Karpas-422 (cell line): ENCODE data around the gene PHF1. TPM values are rescaled to one million over a fixed set of nuclear protein-coding genes. Genes with fewer than 3 reads are reported as not detected.
A peak's percentile ranks its signal among the peaks of the same experiment; 100 is the strongest.
"Not testable (repeated sequence)": the region's sequence is repeated elsewhere in the genome, so short reads cannot be mapped to it uniquely, and the experiment has no call there.

Source experiments
- DNase-seq: peaks from one replicate; pipeline ENCODE4 v3.0.0-alpha.2; 2015
- H2AFZ ChIP-seq: fragments of 200-600 bp; sonication (generic); 2 replicates; pipeline ENCODE4 v1.6.1; 2014; ENCODE audit warnings: antibody characterized with exemption, low read length, mixed read lengths
- H3K27ac ChIP-seq: fragments of 200-600 bp; sonication (generic); 2 replicates; pipeline ENCODE4 v1.5.1; 2014; ENCODE audit warnings: mild to moderate bottlenecking, low read length, moderate library complexity
- H3K27me3 ChIP-seq: fragments of 200-600 bp; sonication (generic); 2 replicates; pipeline ENCODE4 v1.6.1; 2014; ENCODE audit warnings: low read length, mixed read lengths
- H3K36me3 ChIP-seq: fragments of 200-600 bp; sonication (generic); 2 replicates; pipeline ENCODE4 v1.6.1; 2014; ENCODE audit warnings: low read length, mixed read lengths; ENCODE audit not compliant: insufficient read depth
- H3K4me1 ChIP-seq: fragments of 200-600 bp; sonication (generic); 2 replicates; pipeline ENCODE4 v1.6.1; 2014; ENCODE audit warnings: mild to moderate bottlenecking, low read length, mixed read lengths
- H3K4me2 ChIP-seq: fragments of 200-600 bp; sonication (generic); 2 replicates; pipeline ENCODE4 v1.6.1; 2014; ENCODE audit warnings: low read length, low read depth, mild to moderate bottlenecking; ENCODE audit not compliant: poor library complexity, severe bottlenecking
- H3K4me3 ChIP-seq: fragments of 200-600 bp; sonication (generic); 2 replicates; pipeline ENCODE4 v1.5.1; 2014; ENCODE audit warnings: mild to moderate bottlenecking, antibody characterized with exemption, low read length, mixed read lengths
- H3K79me2 ChIP-seq: fragments of 200-600 bp; sonication (generic); 2 replicates; pipeline ENCODE4 v1.6.1; 2014; ENCODE audit warnings: mild to moderate bottlenecking, low read length, mixed read lengths
- H3K9ac ChIP-seq: fragments of 200-600 bp; sonication (generic); 2 replicates; pipeline ENCODE4 v1.6.0; 2014; ENCODE audit warnings: low read length
- H3K9me2 ChIP-seq: fragments of 200-600 bp; sonication (generic), shearing (Covaris generic); replicated peaks from 2 replicates; pipeline ENCODE4 v1.6.0; 2014; ENCODE audit warnings: mild to moderate bottlenecking, low read length, moderate library complexity; ENCODE audit not compliant: insufficient read depth
- H3K9me3 ChIP-seq: fragments of 300-700, 200-600 bp; sonication (generic); 2 replicates; pipeline ENCODE4 v1.6.1; 2014; ENCODE audit warnings: low read length, mixed read lengths
- H4K20me1 ChIP-seq: fragments of 200-600 bp; sonication (generic); 2 replicates; pipeline ENCODE4 v1.6.1; 2014; ENCODE audit warnings: mild to moderate bottlenecking, antibody characterized with exemption, low read length, low read depth; ENCODE audit not compliant: insufficient read depth
- total RNA-seq: library from RNA; depleted of rRNA; stranded (reverse); fragments of >200 nt; shearing (Covaris generic); gene quantifications from 2 replicates; pipeline ENCODE4 v1.2.3, GENCODE V29; 2014; ENCODE audit warnings: low replicate concordance

PHF1 gene
- total RNA-seq, 1 experiment from 2014 or later, result 32.6 TPM

- H3K4me3 ChIP-seq, H3K9me2 ChIP-seq, H4K20me1 ChIP-seq, H3K4me2 ChIP-seq, H3K9ac ChIP-seq, H2AFZ ChIP-seq, H3K27ac ChIP-seq, H3K27me3 ChIP-seq, H3K9me3 ChIP-seq: not testable (repeated sequence)
- Histone ChIP-seq H3K79me2 (peaks cover 52% of the 10 kb centered on the region), H3K4me1 (peaks cover 21% of the 10 kb centered on the region), H3K36me3 (peaks cover 42% of the 10 kb centered on the region)
- DNase-seq, result peak; percentile 37
These were observed 12.2 kb upstream of the PHF1 start for GRCh38 chr6:33398601-33399000.

GRCh38 chr6:33399881-33400280 lies 10.9 kb upstream of the PHF1 start:
- H3K4me1 ChIP-seq, H3K4me2 ChIP-seq, H3K4me3 ChIP-seq, H3K9me3 ChIP-seq, H3K9me2 ChIP-seq, H3K27ac ChIP-seq, H3K27me3 ChIP-seq, H4K20me1 ChIP-seq, H2AFZ ChIP-seq, H3K9ac ChIP-seq, DNase-seq: not testable (repeated sequence)
- Histone ChIP-seq H3K79me2 (peaks cover 40% of the 10 kb centered on the region), H3K36me3 (peaks cover 49% of the 10 kb centered on the region)

- Histone ChIP-seq H4K20me1 (no peaks in the 10 kb centered on the region), H3K9ac (no peak overlapping the region), H3K36me3 (peaks cover 39% of the 10 kb centered on the region)
These were observed 5.9 kb upstream of the PHF1 start for GRCh38 chr6:33404884-33405283.

GRCh38 chr6:33405386-33405940 lies 5.4 kb upstream of the PHF1 start:
- peaks cover 39% of the 10 kb centered on the region for H3K36me3 ChIP-seq
- no peak overlapping the region for H3K9ac ChIP-seq
- no peaks in the 10 kb centered on the region for H3K9me3 ChIP-seq
- no peaks in the 10 kb centered on the region for H3K9me2 ChIP-seq
- no peak overlapping the region for H3K27ac ChIP-seq
- no peak overlapping the region for H3K4me2 ChIP-seq
- H3K4me3 ChIP-seq, result no peak overlapping the region
- peaks cover 15% of the 10 kb centered on the region for H3K4me1 ChIP-seq
- no peaks in the 10 kb centered on the region for H3K79me2 ChIP-seq
- H3K27me3 ChIP-seq, result no peaks in the 10 kb centered on the region
- no peak for DNase-seq
- no peaks in the 10 kb centered on the region for H4K20me1 ChIP-seq
- H2AFZ ChIP-seq, result no peak overlapping the region

More at GRCh38 chr6:33404884-33405283, 5.9 kb upstream of the PHF1 start:
- H3K4me3 ChIP-seq, result no peak overlapping the region
- H3K27me3 ChIP-seq, result no peaks in the 10 kb centered on the region
- H3K27ac ChIP-seq, result no peak overlapping the region
- no peaks in the 10 kb centered on the region for H3K9me3 ChIP-seq
- no peaks in the 10 kb centered on the region for H3K79me2 ChIP-seq
- H3K4me1 ChIP-seq, result peaks cover 13% of the 10 kb centered on the region
- H2AFZ ChIP-seq, result no peak overlapping the region
- no peaks in the 10 kb centered on the region for H3K9me2 ChIP-seq
- DNase-seq, result peak; percentile 14
- no peak overlapping the region for H3K4me2 ChIP-seq

GRCh38 chr6:33406126-33406525 lies 4.7 kb upstream of the PHF1 start:
- Histone ChIP-seq H3K9ac (no peak overlapping the region), H3K4me1 (peaks cover 15% of the 10 kb centered on the region), H3K9me2 (no peaks in the 10 kb centered on the region), H3K4me3 (no peak overlapping the region), H3K4me2 (no peak overlapping the region), H4K20me1 (no peaks in the 10 kb centered on the region), H3K79me2 (no peaks in the 10 kb centered on the region; the same call in 1 of the 2 replicates), H2AFZ (no peak overlapping the region), H3K9me3 (no peaks in the 10 kb centered on the region), H3K27ac (no peak overlapping the region), H3K36me3 (peaks cover 39% of the 10 kb centered on the region), H3K27me3 (no peaks in the 10 kb centered on the region)
- DNase-seq, result no peak

- DNase-seq, result peak; percentile 44
- no peak overlapping the region for H3K27ac ChIP-seq
These were observed 3.6 kb upstream of the PHF1 start for GRCh38 chr6:33407132-33407718.

GRCh38 chr6:33410050-33410710 lies 634 bp upstream of the PHF1 start:
- H3K27me3 ChIP-seq, result no peaks in the 10 kb centered on the region
- peaks cover 11% of the 10 kb centered on the region for H3K79me2 ChIP-seq
- H3K27ac ChIP-seq, result peak overlapping the region; percentile 74
- H3K36me3 ChIP-seq, result peaks cover 20% of the 10 kb centered on the region; the same call in 1 of the 2 replicates
- H4K20me1 ChIP-seq, result no peaks in the 10 kb centered on the region
- peak overlapping the region; percentile 82; the same call in 1 of the 2 replicates for H2AFZ ChIP-seq
- no peaks in the 10 kb centered on the region for H3K9me3 ChIP-seq
- H3K4me2 ChIP-seq, result peak overlapping the region; percentile 71
- H3K4me3 ChIP-seq, result peak overlapping the region; percentile 83
- no peaks in the 10 kb centered on the region for H3K9me2 ChIP-seq
- H3K4me1 ChIP-seq, result peaks cover 36% of the 10 kb centered on the region
- peak; percentile 99 for DNase-seq
- peak overlapping the region; percentile 82 for H3K9ac ChIP-seq

More at GRCh38 chr6:33407132-33407718, 3.6 kb upstream of the PHF1 start:
- H3K79me2 ChIP-seq, result peaks cover 6% of the 10 kb centered on the region; the same call in 1 of the 2 replicates
- no peaks in the 10 kb centered on the region for H3K27me3 ChIP-seq
- H3K9ac ChIP-seq, result no peak overlapping the region
- peaks cover 39% of the 10 kb centered on the region for H3K36me3 ChIP-seq
- H3K4me3 ChIP-seq, result no peak overlapping the region
- no peak overlapping the region for H3K4me2 ChIP-seq
- no peaks in the 10 kb centered on the region for H4K20me1 ChIP-seq
- H3K9me3 ChIP-seq, result no peaks in the 10 kb centered on the region
- H3K4me1 ChIP-seq, result peaks cover 25% of the 10 kb centered on the region
- H3K9me2 ChIP-seq, result no peaks in the 10 kb centered on the region
- no peak overlapping the region for H2AFZ ChIP-seq

GRCh38 chr6:33411632-33412005 lies 805 bp downstream of the PHF1 start:
- peak; percentile 42 for DNase-seq
- Histone ChIP-seq H3K27ac (peak overlapping the region; percentile 34), H3K4me3 (peak overlapping the region; percentile 83), H2AFZ (no peak overlapping the region), H3K9me2 (no peaks in the 10 kb centered on the region), H3K36me3 (peaks cover 10% of the 10 kb centered on the region; the same call in 1 of the 2 replicates), H3K27me3 (no peaks in the 10 kb centered on the region), H3K79me2 (peaks cover 26% of the 10 kb centered on the region), H3K9me3 (no peaks in the 10 kb centered on the region), H4K20me1 (no peaks in the 10 kb centered on the region), H3K9ac (peak overlapping the region; percentile 82), H3K4me2 (peak overlapping the region; percentile 84), H3K4me1 (peaks cover 50% of the 10 kb centered on the region)
